ENCODE data around the gene LYPD6B.

DNA sequence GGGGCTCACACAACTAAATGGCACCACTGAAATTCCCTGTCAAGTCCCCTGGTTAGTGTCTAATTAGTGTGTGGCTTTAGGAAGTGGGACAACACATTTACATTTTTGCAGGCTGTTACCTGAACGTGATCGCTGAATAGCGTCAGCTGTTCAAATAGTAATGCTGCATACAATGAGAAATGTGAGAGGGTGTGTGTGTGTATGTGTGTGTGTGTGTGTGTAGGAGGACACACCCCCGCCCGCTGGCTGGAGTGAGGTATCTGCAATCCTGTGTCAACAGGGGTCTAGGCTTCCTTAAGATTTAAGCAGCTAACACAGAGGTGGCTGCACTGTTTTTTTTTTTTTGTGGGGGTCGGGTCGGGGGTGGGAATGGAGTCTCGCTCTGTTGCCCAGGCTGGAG is 4.8 kb upstream of the LYPD6B start:
- TF ChIP-seq, protein P1, sequence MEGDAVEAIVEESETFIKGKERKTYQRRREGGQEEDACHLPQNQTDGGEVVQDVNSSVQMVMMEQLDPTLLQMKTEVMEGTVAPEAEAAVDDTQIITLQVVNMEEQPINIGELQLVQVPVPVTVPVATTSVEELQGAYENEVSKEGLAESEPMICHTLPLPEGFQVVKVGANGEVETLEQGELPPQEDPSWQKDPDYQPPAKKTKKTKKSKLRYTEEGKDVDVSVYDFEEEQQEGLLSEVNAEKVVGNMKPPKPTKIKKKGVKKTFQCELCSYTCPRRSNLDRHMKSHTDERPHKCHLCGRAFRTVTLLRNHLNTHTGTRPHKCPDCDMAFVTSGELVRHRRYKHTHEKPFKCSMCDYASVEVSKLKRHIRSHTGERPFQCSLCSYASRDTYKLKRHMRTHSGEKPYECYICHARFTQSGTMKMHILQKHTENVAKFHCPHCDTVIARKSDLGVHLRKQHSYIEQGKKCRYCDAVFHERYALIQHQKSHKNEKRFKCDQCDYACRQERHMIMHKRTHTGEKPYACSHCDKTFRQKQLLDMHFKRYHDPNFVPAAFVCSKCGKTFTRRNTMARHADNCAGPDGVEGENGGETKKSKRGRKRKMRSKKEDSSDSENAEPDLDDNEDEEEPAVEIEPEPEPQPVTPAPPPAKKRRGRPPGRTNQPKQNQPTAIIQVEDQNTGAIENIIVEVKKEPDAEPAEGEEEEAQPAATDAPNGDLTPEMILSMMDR (IDR thresholded peaks at IDR 0.05) = no peak
- no peak for TF ChIP-seq POLR2A (IDR thresholded peaks at IDR 0.05)
